Measurements from ENCODE around the gene RCC2. TPM values are rescaled to one million over a fixed set of nuclear protein-coding genes. Genes with fewer than 3 reads are reported as not detected.
A peak's percentile ranks its signal among the peaks of the same experiment; 100 is the strongest.
"Not testable (repeated sequence)": the region's sequence is repeated elsewhere in the genome, so short reads cannot be mapped to it uniquely, and the experiment has no call there.

The RCC2 gene
- total and polyA plus RNA-seq, 2 donors (not counting 1 experiment from before 2014, with no cell fraction given), result 21.5 to 23.6 TPM

- Histone ChIP-seq H3K27me3 (ENCODE audit: control insufficient read depth, insufficient read depth, low read length) (peaks cover 2% of the 10 kb centered on the region), H3K4me2 (ENCODE audit: extremely low read depth, insufficient read depth, low read length) (no peak overlapping the region), H3K9ac (ENCODE audit: insufficient read depth, low read length) (no peak overlapping the region), H3K79me2 (ENCODE audit: control insufficient read depth, insufficient read depth, low read length) (no peaks in the 10 kb centered on the region), H3K4me1 (ENCODE audit: control insufficient read depth, extremely low read depth, insufficient read depth, low read length) (no peaks in the 10 kb centered on the region), H4K20me1 (ENCODE audit: control insufficient read depth, extremely low read depth, insufficient read depth, low read length) (no peaks in the 10 kb centered on the region), H3K36me3 (ENCODE audit: control insufficient read depth, insufficient read depth, low read length) (no peaks in the 10 kb centered on the region), H2AFZ (ENCODE audit: low read length) (no peak overlapping the region), H3K4me3 (replicated peaks in 1 of 4; ENCODE audit: control extremely low read depth in 1 of 4, insufficient read depth in 1 of 4, low read depth in 3 of 4, low read length in 4 of 4) (no peak overlapping the region), H3K27ac (ENCODE audit: insufficient read depth, low read length) (no peak overlapping the region), H3K9me3 (ENCODE audit: control insufficient read depth, insufficient read depth, low read depth, low read length) (no peaks in the 10 kb centered on the region)
- TF ChIP-seq CTCF (conservative IDR thresholded peaks at IDR 0.05 in 1 of 2, IDR thresholded peaks at IDR 0.05 in 1 of 2; ENCODE audit: low read depth in 1 of 2, low read length in 2 of 2) (no peak), EZH2 (IDR thresholded peaks at IDR 0.05; ENCODE audit: low read length, missing control alignments) (no peak)
- DNase-seq (ENCODE audit: low read depth in 2 of 2), result no peak
These were observed 41.4 kb upstream of the RCC2 start for GRCh38 chr1:17480846-17481245.

GRCh38 chr1:17475752-17476151 is 36.3 kb upstream of the RCC2 start:
- H2AFZ ChIP-seq (ENCODE audit: low read length), result no peak overlapping the region
- H3K9ac ChIP-seq (ENCODE audit: insufficient read depth, low read length), result no peak overlapping the region
- H3K79me2 ChIP-seq (ENCODE audit: control insufficient read depth, insufficient read depth, low read length), result no peaks in the 10 kb centered on the region
- no peak overlapping the region for H3K4me2 ChIP-seq (ENCODE audit: extremely low read depth, insufficient read depth, low read length)
- TF ChIP-seq CTCF (conservative IDR thresholded peaks at IDR 0.05 in 1 of 2, IDR thresholded peaks at IDR 0.05 in 1 of 2; ENCODE audit: low read depth in 1 of 2, low read length in 2 of 2) (no peak), EZH2 (IDR thresholded peaks at IDR 0.05; ENCODE audit: low read length, missing control alignments) (no peak)
- peaks cover 2% of the 10 kb centered on the region for H3K27me3 ChIP-seq (ENCODE audit: control insufficient read depth, insufficient read depth, low read length)
- no peaks in the 10 kb centered on the region for H3K36me3 ChIP-seq (ENCODE audit: control insufficient read depth, insufficient read depth, low read length)
- H3K4me1 ChIP-seq (ENCODE audit: control insufficient read depth, extremely low read depth, insufficient read depth, low read length), result no peaks in the 10 kb centered on the region
- no peak overlapping the region for H3K4me3 ChIP-seq (replicated peaks in 1 of 4; ENCODE audit: control extremely low read depth in 1 of 4, insufficient read depth in 1 of 4, low read depth in 3 of 4, low read length in 4 of 4)
- H3K9me3 ChIP-seq (ENCODE audit: control insufficient read depth, insufficient read depth, low read depth, low read length), result no peaks in the 10 kb centered on the region
- no peaks in the 10 kb centered on the region for H4K20me1 ChIP-seq (ENCODE audit: control insufficient read depth, extremely low read depth, insufficient read depth, low read length)
- peak; percentile 7 to 85 for DNase-seq (ENCODE audit: low read depth in 2 of 2)
- H3K27ac ChIP-seq (ENCODE audit: insufficient read depth, low read length), result no peak overlapping the region

DNA sequence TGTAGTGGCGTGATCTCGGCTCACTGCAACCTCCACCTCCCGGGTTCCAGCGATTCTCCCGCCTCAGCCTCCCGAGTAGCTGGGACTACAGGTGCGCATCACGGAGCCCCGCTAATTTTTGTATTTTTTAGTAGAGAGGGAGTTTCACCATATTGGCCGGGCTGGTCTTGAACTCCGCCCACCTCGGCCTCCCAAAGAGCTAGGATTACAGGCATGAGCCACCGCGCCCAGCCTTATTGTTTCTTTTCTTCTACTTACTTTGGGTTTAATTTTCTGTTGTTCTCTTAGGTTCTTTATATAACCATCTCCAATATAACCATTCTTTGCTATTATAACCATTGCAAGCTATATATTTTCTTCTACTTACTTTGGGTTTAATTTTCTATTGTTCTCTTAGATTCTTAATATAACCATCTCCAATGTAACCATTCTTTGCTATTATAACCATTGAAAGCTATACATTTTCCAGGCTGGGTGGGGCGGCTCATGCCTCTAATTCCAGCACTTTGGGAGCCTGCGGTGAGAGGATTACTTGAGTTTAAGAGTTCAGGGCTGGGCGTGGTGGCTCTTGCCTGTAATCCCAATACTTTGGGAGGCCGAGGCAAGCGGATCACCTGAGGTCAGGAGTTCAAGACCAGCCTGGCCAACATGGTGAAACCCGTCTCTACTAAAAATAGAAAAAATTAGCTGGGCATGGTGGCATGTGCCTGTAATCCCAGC is 35.5 kb upstream of the RCC2 start:
- not testable (repeated sequence) for H2AFZ ChIP-seq (ENCODE audit: low read length); H3K4me2 ChIP-seq (ENCODE audit: extremely low read depth, insufficient read depth, low read length); H3K36me3 ChIP-seq (ENCODE audit: control insufficient read depth, insufficient read depth, low read length); H3K27ac ChIP-seq (ENCODE audit: insufficient read depth, low read length); H3K4me3 ChIP-seq (replicated peaks in 1 of 4; ENCODE audit: control extremely low read depth in 1 of 4, insufficient read depth in 1 of 4, low read depth in 3 of 4, low read length in 4 of 4); H3K4me1 ChIP-seq (ENCODE audit: control insufficient read depth, extremely low read depth, insufficient read depth, low read length); H3K27me3 ChIP-seq (ENCODE audit: control insufficient read depth, insufficient read depth, low read length); H3K9ac ChIP-seq (ENCODE audit: insufficient read depth, low read length); DNase-seq (ENCODE audit: low read depth in 2 of 2); H4K20me1 ChIP-seq (ENCODE audit: control insufficient read depth, extremely low read depth, insufficient read depth, low read length); H3K9me3 ChIP-seq (ENCODE audit: control insufficient read depth, insufficient read depth, low read depth, low read length); H3K79me2 ChIP-seq (ENCODE audit: control insufficient read depth, insufficient read depth, low read length)
